Measurements from ENCODE around the gene MTMR12. TPM values are rescaled to one million over a fixed set of nuclear protein-coding genes. Genes with fewer than 3 reads are reported as not detected.

The MTMR12 gene
- total RNA-seq, 6 experiments from 2014 or later: 20.7 to 26.0 (median 22.4) TPM

- Mint-ChIP-seq H3K27me3 (ENCODE audit: insufficient read depth) (no peaks in the 10 kb centered on the region), H3K27ac (no peak overlapping the region), H3K4me3 (no peak overlapping the region), H3K9me3 (peaks cover 58% of the 10 kb centered on the region), H3K4me1 (ENCODE audit: low read depth) (no peaks in the 10 kb centered on the region), H3K36me3 (ENCODE audit: low read depth) (peaks cover 32% of the 10 kb centered on the region)
- DNase-seq: no peak
- TF ChIP-seq CTCF (IDR thresholded peaks at IDR 0.05): no peak
Observed at GRCh38 chr5:32342656-32343055, 29.9 kb upstream of the MTMR12 start.

GRCh38 chr5:32339878-32340277, 27.1 kb upstream of the MTMR12 start:
- Mint-ChIP-seq H3K27me3 (ENCODE audit: insufficient read depth) (no peaks in the 10 kb centered on the region), H3K27ac (no peak overlapping the region), H3K4me3 (no peak overlapping the region), H3K36me3 (ENCODE audit: low read depth) (peaks cover 22% of the 10 kb centered on the region), H3K9me3 (peaks cover 54% of the 10 kb centered on the region), H3K4me1 (ENCODE audit: low read depth) (no peaks in the 10 kb centered on the region)
- DNase-seq: no peak
- no peak for TF ChIP-seq CTCF (IDR thresholded peaks at IDR 0.05)

DNA sequence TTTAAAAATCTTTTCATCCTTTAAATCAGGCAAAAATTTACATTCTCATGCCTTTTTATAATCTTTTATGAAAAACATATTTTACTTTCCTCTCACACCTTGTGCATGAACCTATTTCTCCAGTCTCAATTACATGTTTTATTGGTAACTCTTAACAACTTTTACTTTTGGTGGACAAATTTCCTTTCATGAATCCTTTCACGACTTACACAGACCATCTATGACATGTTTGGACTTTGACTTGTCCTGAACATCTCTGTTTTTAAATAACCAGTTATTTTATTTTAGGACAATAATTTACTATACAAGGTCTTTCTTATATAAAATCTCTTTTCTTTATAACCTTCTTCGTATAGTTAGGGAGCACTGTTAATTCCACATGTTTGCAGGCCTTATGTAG, 26.5 kb upstream of the MTMR12 start:
- H3K4me1 Mint-ChIP-seq (ENCODE audit: low read depth): no peaks in the 10 kb centered on the region
- H3K9me3 Mint-ChIP-seq: peaks cover 54% of the 10 kb centered on the region
- peaks cover 22% of the 10 kb centered on the region for H3K36me3 Mint-ChIP-seq (ENCODE audit: low read depth)
- no peak for TF ChIP-seq CTCF (IDR thresholded peaks at IDR 0.05)
- DNase-seq: peak; percentile 29
- no peak overlapping the region for H3K27ac Mint-ChIP-seq
- H3K27me3 Mint-ChIP-seq (ENCODE audit: insufficient read depth): no peaks in the 10 kb centered on the region
- H3K4me3 Mint-ChIP-seq: no peak overlapping the region

DNA sequence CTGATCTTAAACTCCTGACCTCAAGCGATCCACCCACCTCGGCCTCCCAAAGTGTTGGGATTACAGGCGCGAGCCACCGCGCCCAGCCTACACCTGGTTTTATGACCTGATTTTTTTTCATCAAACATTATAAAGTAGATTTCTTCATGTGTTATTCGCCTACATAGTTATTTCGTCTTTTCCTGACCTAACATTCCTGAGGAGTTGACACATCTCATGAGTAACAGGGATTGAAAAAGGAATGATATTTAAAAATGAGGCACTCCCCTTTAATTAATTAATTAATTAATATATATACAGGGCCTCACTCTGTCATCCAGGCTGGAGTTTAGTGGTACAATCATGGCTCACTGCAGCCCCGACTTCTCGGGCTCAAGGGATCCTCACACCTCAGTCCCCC, 20.2 kb upstream of the MTMR12 start:
- no peak overlapping the region for H3K27ac Mint-ChIP-seq
- DNase-seq: peak; percentile 22
- no peaks in the 10 kb centered on the region; the same call in 1 of the 2 replicates for H3K27me3 Mint-ChIP-seq (ENCODE audit: insufficient read depth)
- no peak overlapping the region for H3K4me3 Mint-ChIP-seq
- peaks cover 1% of the 10 kb centered on the region; the same call in 1 of the 2 replicates for H3K36me3 Mint-ChIP-seq (ENCODE audit: low read depth)
- no peak for TF ChIP-seq CTCF (IDR thresholded peaks at IDR 0.05)
- peaks cover 12% of the 10 kb centered on the region for H3K9me3 Mint-ChIP-seq
- H3K4me1 Mint-ChIP-seq (ENCODE audit: low read depth): peaks cover 20% of the 10 kb centered on the region

DNA sequence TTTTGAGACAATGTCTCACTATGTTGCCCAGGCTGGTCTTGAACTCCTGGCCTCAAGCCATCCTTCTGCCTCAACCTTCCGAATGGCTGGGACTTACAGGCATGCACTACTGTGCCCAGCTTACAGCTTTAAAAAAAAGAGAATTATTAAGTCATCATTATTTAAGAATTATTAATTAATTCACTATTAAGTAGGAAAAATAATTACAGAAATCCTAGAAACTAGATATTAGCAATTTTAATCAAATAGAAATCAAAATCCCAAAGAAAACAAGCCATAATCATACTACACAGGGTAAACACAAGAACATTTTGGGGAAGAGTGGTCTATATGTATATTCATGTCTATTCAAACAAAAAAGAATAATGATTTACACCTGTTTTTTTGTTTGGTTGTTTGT, 19.6 kb upstream of the MTMR12 start:
- Mint-ChIP-seq H3K27me3 (ENCODE audit: insufficient read depth) (no peaks in the 10 kb centered on the region; the same call in 1 of the 2 replicates), H3K4me3 (no peak overlapping the region), H3K27ac (no peak overlapping the region), H3K9me3 (peaks cover 11% of the 10 kb centered on the region), H3K36me3 (ENCODE audit: low read depth) (no peaks in the 10 kb centered on the region), H3K4me1 (ENCODE audit: low read depth) (peaks cover 20% of the 10 kb centered on the region)
- no peak for TF ChIP-seq CTCF (IDR thresholded peaks at IDR 0.05)
- no peak for DNase-seq

- TF ChIP-seq CTCF (IDR thresholded peaks at IDR 0.05): no peak
- no peak for DNase-seq
- Mint-ChIP-seq H3K27ac (no peak overlapping the region), H3K4me3 (no peak overlapping the region), H3K27me3 (ENCODE audit: insufficient read depth) (no peaks in the 10 kb centered on the region; the same call in 1 of the 2 replicates), H3K36me3 (ENCODE audit: low read depth) (no peaks in the 10 kb centered on the region), H3K4me1 (ENCODE audit: low read depth) (peaks cover 20% of the 10 kb centered on the region), H3K9me3 (peaks cover 11% of the 10 kb centered on the region)
Observed at GRCh38 chr5:32331935-32332274, 19.2 kb upstream of the MTMR12 start.
